GM12878 (cell line): ENCODE measurements around the gene ARHGAP15. TPM values are rescaled to one million over a fixed set of nuclear protein-coding genes. Genes with fewer than 3 reads are reported as not detected.

Source experiments
- ATAC-seq: fragments of 200-7000 bp; cut with Tn5 transposase; 3 replicates; pipeline ENCODE4 v1.9.1; 2020; ENCODE audit warnings: mild to moderate bottlenecking, moderate library complexity
- BruUV-seq: library from RNA; stranded (reverse); fragments of 400-500 nt; replicated peaks from 2 replicates; lab custom pipeline; 2021; lab: Mats Ljungman, UMichigan
- CTCF ChIA-PET: fragments of 300-600 bp; sonication (Branson Sonifier 250); formaldehyde crosslinking; extraction: SDS; loops from one replicate; lab custom pipeline; 2021; ENCODE audit warnings: inconsistent platforms; lab: Yijun Ruan, JAX
- POLR2A ChIA-PET: fragments of 350-600 bp; formaldehyde crosslinking; extraction: SDS; loops from one replicate; lab custom pipeline; 2021; ENCODE audit warnings: inconsistent platforms; lab: Charles Lee
- RAD21 ChIA-PET: fragments of 300-600 bp; sonication (Branson Sonifier 250); formaldehyde crosslinking; loops from one replicate; lab custom pipeline; 2023; ENCODE audit warnings: antibody characterized with exemption; ENCODE audit not compliant: unreplicated experiment; lab: Charles Lee
- SMC1A ChIA-PET: fragments of 300-600 bp; sonication (Branson Sonifier 250); formaldehyde crosslinking; loops from one replicate; lab custom pipeline; 2023; ENCODE audit not compliant: unreplicated experiment, uncharacterized antibody; lab: Charles Lee
- DNase-seq: peaks from one replicate; pipeline ENCODE4 v3.0.0-alpha.2; 2011; ENCODE audit warnings: low read depth, low spot score
- FAIRE-seq: peaks from 3 replicates; lab custom pipeline; 2011; peaks lifted over from hg19 to GRCh38; lab: Jason Lieb, UNC
- H2AFZ ChIP-seq: 2 replicates; pipeline ENCODE4 v1.6.0; 2011; ENCODE audit warnings: low read depth, low read length, control low read depth; ENCODE audit not compliant: control insufficient read depth
- H3K27ac ChIP-seq: 2 replicates; pipeline ENCODE4 v1.5.1; 2011; ENCODE audit warnings: control low read depth; ENCODE audit not compliant: control insufficient read depth, insufficient read depth
- H3K27me3 ChIP-seq, 2 experiments: replicated peaks in 1 of 2; 2 replicates each; pipeline versions ENCODE4 v1.6.0 to v1.6.1; 2011; ENCODE audit warnings: low read length in 1 of 2; ENCODE audit not compliant: control insufficient read depth in 2 of 2, insufficient read depth in 2 of 2
- H3K36me3 ChIP-seq, 2 experiments: 2 replicates each; pipeline ENCODE4 v1.5.1; 2011; ENCODE audit warnings: low read length in 1 of 2; ENCODE audit not compliant: control insufficient read depth in 2 of 2, insufficient read depth in 2 of 2
- H3K4me1 ChIP-seq: 2 replicates; pipeline ENCODE4 v1.6.1; 2011; ENCODE audit warnings: mild to moderate bottlenecking, low read length, moderate library complexity, mixed read lengths; ENCODE audit not compliant: control insufficient read depth, insufficient read depth
- H3K4me2 ChIP-seq: 2 replicates; pipeline ENCODE4 v1.6.0; 2011; ENCODE audit warnings: control low read depth; ENCODE audit not compliant: control insufficient read depth, insufficient read depth
- H3K4me3 ChIP-seq: fragments of 200-600 bp; sonication (generic); 2 replicates; pipeline ENCODE4 v1.5.1; 2016
- H3K79me2 ChIP-seq: 2 replicates; pipeline ENCODE4 v1.6.0; 2011; ENCODE audit warnings: low read length; ENCODE audit not compliant: control insufficient read depth, insufficient read depth
- H3K9ac ChIP-seq: 2 replicates; pipeline ENCODE4 v1.8.0; 2011; ENCODE audit warnings: low read length, control low read depth, mixed read lengths; ENCODE audit not compliant: control insufficient read depth, insufficient read depth
- H3K9me3 ChIP-seq: replicated peaks from 3 replicates; pipeline ENCODE4 v1.5.1; 2011; ENCODE audit warnings: mild to moderate bottlenecking, low read length; ENCODE audit not compliant: control insufficient read depth, insufficient read depth
- H4K20me1 ChIP-seq: 2 replicates; pipeline ENCODE4 v1.6.0; 2011; ENCODE audit not compliant: control insufficient read depth, insufficient read depth
- CHD2 ChIP-seq: IDR thresholded peaks from 2 replicates; pipeline ENCODE4 v1.6.1; 2011; ENCODE audit warnings: low read depth, low read length, improper control_type of control experiment, borderline replicate concordance
- NR2F1 ChIP-seq: fragments of 450-650 bp; conservative IDR thresholded peaks from 2 replicates; pipeline ENCODE4 v1.6.1; 2017; ENCODE audit warnings: mild to moderate bottlenecking
- SREBF1 ChIP-seq: IDR thresholded peaks from 2 replicates; pipeline ENCODE4 v1.6.1; 2012; ENCODE audit warnings: mild to moderate bottlenecking, low read length
- WRNIP1 ChIP-seq: IDR thresholded peaks from 2 replicates; pipeline ENCODE4 v1.6.1; 2011; ENCODE audit warnings: low read depth, low read length, improper control_type of control experiment, borderline replicate concordance
- YY1 ChIP-seq: IDR thresholded peaks from 2 replicates; pipeline ENCODE4 v1.6.1; 2011; ENCODE audit warnings: low read depth, mild to moderate bottlenecking, low read length
- ZBED1 ChIP-seq: IDR thresholded peaks from 2 replicates; pipeline ENCODE4 v1.6.1; 2016; ENCODE audit warnings: borderline replicate concordance
- WGBS: methylation state at CpG from one replicate; pipeline ENCODE4 v1.1.6; 2016; ENCODE audit warnings: low lambda C conversion rate; ENCODE audit not compliant: insufficient replicate concordance, insufficient coverage; ENCODE audit errors: missing lambda C conversion rate; 5-methylcytosine and 5-hydroxymethylcytosine counted together
- in situ Hi-C: fragments of 300-500 bp; cut with MboI; formaldehyde crosslinking; loops from 9 replicates; pipeline ENCODE4 v1.14.3; 2018; ENCODE audit warnings: mixed read lengths
- intact Hi-C: fragments of 100-400 bp; cut with micrococcal nuclease; formaldehyde crosslinking; loops from one replicate; pipeline ENCODE4 v1.14.2; 2022; ENCODE audit not compliant: unreplicated experiment
- polyA plus RNA-seq, 11 experiments: library from polyadenylated mRNA; depleted of rRNA in 4 of 11; unstranded in 6 of 11; stranded (reverse) in 5 of 11; fragments of >200 nt; fragmentation: Nextera tagmentation in 4 of 11; fragmentation: Illumina TruSeq in 1 of 11; extraction: Ambion mirVana in 4 of 11; extraction: Trizol in 1 of 11; gene quantifications; 1 replicate in 1 of 11; 2 replicates in 10 of 11; pipeline versions ENCODE4 v1.2.1 to v1.2.3, GENCODE V29; 2011 to 2016; ENCODE audit warnings: inconsistent platforms in 2 of 11, missing spikeins in 2 of 11, low read depth in 1 of 11
- total RNA-seq, 4 experiments: library from RNA; depleted of rRNA in 3 of 4; stranded (reverse); fragments of >200 nt in 3 of 4; fragmentation: Illumina TruSeq in 1 of 4; extraction: Trizol in 1 of 4; gene quantifications; 2 replicates each; pipeline versions ENCODE4 v1.2.1 to v1.2.3, GENCODE V29; 2013 to 2021
- TF ChIP-seq, protein P1 (sequence below): fragments of 450-650 bp; IDR thresholded peaks from 2 replicates; pipeline ENCODE4 v1.6.1; 2016; ENCODE audit warnings: mild to moderate bottlenecking

The ARHGAP15 gene
- total and polyA plus RNA-seq, 10 of the 15 experiments (the other 5 are each of a cell fraction or from before 2014, with no cell fraction given), result 38.0 to 92.6 (median 66.7) TPM

DNA sequence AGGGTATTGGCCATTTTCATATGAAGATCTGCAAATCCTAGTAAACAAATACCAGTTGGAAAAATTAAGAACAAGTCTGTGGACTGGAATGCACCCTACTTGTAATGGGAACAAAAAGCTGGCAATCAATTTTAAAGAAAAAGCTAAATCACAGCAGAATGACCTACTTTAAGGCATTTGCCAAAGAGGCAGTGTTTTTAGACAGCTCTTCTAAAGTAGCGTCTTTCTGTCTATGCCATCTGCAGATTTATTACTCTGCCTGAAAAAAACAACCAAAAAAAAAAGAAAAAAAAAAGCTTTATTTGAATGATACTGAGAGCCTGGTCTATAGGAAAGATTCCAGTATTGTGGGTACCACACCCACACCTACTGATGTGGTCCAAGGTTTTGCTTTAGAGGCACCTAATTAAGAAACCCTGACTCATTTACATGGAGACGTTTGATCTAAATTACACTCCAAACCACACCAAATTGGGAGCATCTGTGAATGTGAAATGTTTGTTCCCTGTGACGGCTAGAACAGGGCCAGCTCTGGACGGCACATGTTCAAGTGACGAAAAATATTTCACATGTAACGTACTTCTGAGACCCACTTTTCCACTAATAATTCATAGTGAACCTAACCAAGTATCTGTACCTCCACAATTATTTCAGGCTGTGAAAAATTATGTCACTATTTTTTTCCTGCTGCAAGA, 597.1 kb downstream of the ARHGAP15 start:
- TF ChIP-seq NR2F1 (no peak), YY1 (no peak)
- TF ChIP-seq, protein P1, sequence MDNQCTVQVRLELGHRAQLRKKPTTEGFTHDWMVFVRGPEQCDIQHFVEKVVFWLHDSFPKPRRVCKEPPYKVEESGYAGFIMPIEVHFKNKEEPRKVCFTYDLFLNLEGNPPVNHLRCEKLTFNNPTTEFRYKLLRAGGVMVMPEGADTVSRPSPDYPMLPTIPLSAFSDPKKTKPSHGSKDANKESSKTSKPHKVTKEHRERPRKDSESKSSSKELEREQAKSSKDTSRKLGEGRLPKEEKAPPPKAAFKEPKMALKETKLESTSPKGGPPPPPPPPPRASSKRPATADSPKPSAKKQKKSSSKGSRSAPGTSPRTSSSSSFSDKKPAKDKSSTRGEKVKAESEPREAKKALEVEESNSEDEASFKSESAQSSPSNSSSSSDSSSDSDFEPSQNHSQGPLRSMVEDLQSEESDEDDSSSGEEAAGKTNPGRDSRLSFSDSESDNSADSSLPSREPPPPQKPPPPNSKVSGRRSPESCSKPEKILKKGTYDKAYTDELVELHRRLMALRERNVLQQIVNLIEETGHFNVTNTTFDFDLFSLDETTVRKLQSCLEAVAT, result no peak
- CTCF ChIA-PET, result no interaction called here
- no TSS peak for BruUV-seq

DNA sequence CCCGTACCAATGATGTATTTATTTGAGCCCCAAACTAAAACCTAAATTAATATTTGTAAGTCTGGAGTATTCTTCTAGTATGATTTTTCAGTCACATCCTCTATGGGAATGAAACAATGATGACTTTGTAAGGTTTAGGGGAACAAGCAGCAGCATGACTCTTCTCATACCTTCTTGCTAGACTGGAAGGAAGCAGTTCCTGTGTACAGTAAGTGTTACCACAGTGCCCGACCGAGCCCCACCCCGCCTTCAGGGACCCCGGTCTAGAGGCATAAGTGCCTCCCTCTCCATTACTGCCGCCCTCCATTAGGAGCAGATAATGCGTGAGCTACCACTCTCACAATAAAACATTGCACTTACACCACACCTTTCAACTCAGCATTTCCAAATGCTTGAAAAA, 599.3 kb downstream of the ARHGAP15 start:
- ATAC-seq, result no peak
- Histone ChIP-seq H3K4me3 (no peak overlapping the region), H3K79me2 (no peaks in the 10 kb centered on the region), H3K27me3 (no peaks in the 10 kb centered on the region), H4K20me1 (no peaks in the 10 kb centered on the region), H3K9ac (no peak overlapping the region), H3K27ac (no peak overlapping the region), H2AFZ (no peak overlapping the region), H3K36me3 (no peaks in the 10 kb centered on the region), H3K4me2 (no peak overlapping the region), H3K9me3 (no peaks in the 10 kb centered on the region), H3K4me1 (peaks cover 15% of the 10 kb centered on the region)
- no TSS peak for BruUV-seq
- no peak for DNase-seq
- CTCF ChIA-PET, result interaction anchor here (0.5 to 0.9 kb wide), 2 partner anchors 10 to 70 kb away, joined by 3 read pairs; no protein-coding TSS in a partner anchor
- in situ Hi-C loops, result no loop called here
- POLR2A ChIA-PET, result interaction anchor here (0.6 kb wide), 1 partner anchor 460 kb away, joined by 3 read pairs; no protein-coding TSS in a partner anchor
- SMC1A ChIA-PET, result interaction anchor here (0.5 kb wide), 1 partner anchor 68 kb away, joined by 3 read pairs; no protein-coding TSS in a partner anchor
- 97% methylated on average over 7 of the region's 7 CpGs for WGBS
- RAD21 ChIA-PET, result no interaction called here
- intact Hi-C loops, result no loop called here
- FAIRE-seq, result no peak
- no peak for TF ChIP-seq CHD2
- TF ChIP-seq, protein P1, result no peak
- no peak for TF ChIP-seq ZBED1
- TF ChIP-seq SREBF1, result no peak
- TF ChIP-seq WRNIP1, result no peak

More for the DNA sequence above, 597.1 kb downstream of the ARHGAP15 start:
- ATAC-seq, result no peak
- Histone ChIP-seq H3K4me1 (peaks cover 11% of the 10 kb centered on the region), H3K4me3 (no peak overlapping the region), H2AFZ (no peak overlapping the region), H3K27ac (no peak overlapping the region), H4K20me1 (no peaks in the 10 kb centered on the region), H3K79me2 (no peaks in the 10 kb centered on the region), H3K9me3 (no peaks in the 10 kb centered on the region), H3K9ac (no peak overlapping the region), H3K27me3 (no peaks in the 10 kb centered on the region), H3K36me3 (no peaks in the 10 kb centered on the region), H3K4me2 (no peak overlapping the region)
- no peak for DNase-seq
- WGBS, result 94% methylated on average over 6 of the region's 6 CpGs
- in situ Hi-C loops (no loop called here), intact Hi-C loops (no loop called here)
- SMC1A ChIA-PET, result interaction anchor here (1.2 kb wide), 1 partner anchor 26 kb away, joined by 3 read pairs; no protein-coding TSS in a partner anchor
- no peak for FAIRE-seq
- POLR2A ChIA-PET, result interaction anchor here (0.7 kb wide), 1 partner anchor 55 kb away, joined by 3 read pairs; no protein-coding TSS in a partner anchor
- RAD21 ChIA-PET, result no interaction called here
